ENCODE data around the gene PROCA1.

The PROCA1 gene

GRCh38 chr17:28685366-28685765 lies 26.3 kb downstream of the PROCA1 start:
- DNase-seq (ENCODE audit: low read depth, low spot score): no peak
- Histone ChIP-seq H3K27me3 (ENCODE audit: insufficient read depth, insufficient read length) (no peaks in the 10 kb centered on the region), H3K4me1 (ENCODE audit: insufficient read depth, insufficient read length) (no peaks in the 10 kb centered on the region), H3K9ac (ENCODE audit: insufficient read length, low read depth) (no peak overlapping the region), H3K4me3 (ENCODE audit: insufficient read length, low read depth) (no peak overlapping the region), H3K36me3 (ENCODE audit: insufficient read depth, insufficient read length, low read length) (peaks cover 98% of the 10 kb centered on the region), H3K9me3 (ENCODE audit: insufficient read depth, low read length) (no peaks in the 10 kb centered on the region)
- TF ChIP-seq YY1 (IDR thresholded peaks at IDR 0.05; ENCODE audit: insufficient read depth, insufficient read length) (no peak), ZNF274 (IDR thresholded peaks at IDR 0.05; ENCODE audit: low read depth, low read length) (no peak), SUZ12 (IDR thresholded peaks at IDR 0.05; ENCODE audit: extremely low read depth, insufficient read depth, insufficient read length) (no peak)

DNA sequence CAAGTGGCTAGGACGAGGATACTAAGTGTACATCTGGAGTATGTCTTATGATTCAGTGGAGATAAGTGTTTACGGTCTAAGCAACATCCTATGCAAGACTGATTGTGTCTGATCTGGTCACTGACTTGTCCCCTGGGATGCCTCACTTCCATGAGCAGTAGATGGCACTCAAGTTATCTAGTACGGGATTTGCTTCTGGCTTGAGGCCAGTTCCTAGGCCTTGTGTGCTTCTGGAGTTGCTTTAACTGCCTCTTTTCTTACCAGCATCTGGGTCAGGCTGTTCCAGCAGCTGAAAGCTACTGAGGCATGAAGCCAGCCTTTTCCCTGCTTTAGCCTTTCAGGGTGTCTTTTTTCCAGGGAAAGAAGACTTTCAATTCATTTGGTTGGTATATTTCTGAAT lies 26.7 kb downstream of the PROCA1 start:
- no peak overlapping the region for H3K4me3 ChIP-seq (ENCODE audit: insufficient read length, low read depth)
- H3K4me1 ChIP-seq (ENCODE audit: insufficient read depth, insufficient read length): no peaks in the 10 kb centered on the region
- no peak overlapping the region for H3K9ac ChIP-seq (ENCODE audit: insufficient read length, low read depth)
- no peak for TF ChIP-seq ZNF274 (IDR thresholded peaks at IDR 0.05; ENCODE audit: low read depth, low read length)
- TF ChIP-seq SUZ12 (IDR thresholded peaks at IDR 0.05; ENCODE audit: extremely low read depth, insufficient read depth, insufficient read length): no peak
- no peak for TF ChIP-seq YY1 (IDR thresholded peaks at IDR 0.05; ENCODE audit: insufficient read depth, insufficient read length)
- no peaks in the 10 kb centered on the region for H3K27me3 ChIP-seq (ENCODE audit: insufficient read depth, insufficient read length)
- DNase-seq (ENCODE audit: low read depth, low spot score): no peak
- no peaks in the 10 kb centered on the region for H3K9me3 ChIP-seq (ENCODE audit: insufficient read depth, low read length)
- H3K36me3 ChIP-seq (ENCODE audit: insufficient read depth, insufficient read length, low read length): peaks cover 94% of the 10 kb centered on the region

- Histone ChIP-seq H3K27me3 (ENCODE audit: insufficient read depth, insufficient read length) (no peaks in the 10 kb centered on the region), H3K36me3 (ENCODE audit: insufficient read depth, insufficient read length, low read length) (peaks cover 84% of the 10 kb centered on the region), H3K4me1 (ENCODE audit: insufficient read depth, insufficient read length) (no peaks in the 10 kb centered on the region), H3K4me3 (ENCODE audit: insufficient read length, low read depth) (no peak overlapping the region), H3K9ac (ENCODE audit: insufficient read length, low read depth) (no peak overlapping the region), H3K9me3 (ENCODE audit: insufficient read depth, low read length) (no peaks in the 10 kb centered on the region)
- TF ChIP-seq ZNF274 (IDR thresholded peaks at IDR 0.05; ENCODE audit: low read depth, low read length): no peak
- TF ChIP-seq YY1 (IDR thresholded peaks at IDR 0.05; ENCODE audit: insufficient read depth, insufficient read length): no peak
- TF ChIP-seq SUZ12 (IDR thresholded peaks at IDR 0.05; ENCODE audit: extremely low read depth, insufficient read depth, insufficient read length): no peak
- DNase-seq (ENCODE audit: low read depth, low spot score): no peak
These were observed 29.0 kb downstream of the PROCA1 start for GRCh38 chr17:28682655-28683054.

GRCh38 chr17:28675980-28676379 lies 35.7 kb downstream of the PROCA1 start:
- TF ChIP-seq ZNF274 (IDR thresholded peaks at IDR 0.05; ENCODE audit: low read depth, low read length): no peak
- TF ChIP-seq SUZ12 (IDR thresholded peaks at IDR 0.05; ENCODE audit: extremely low read depth, insufficient read depth, insufficient read length): no peak
- TF ChIP-seq YY1 (IDR thresholded peaks at IDR 0.05; ENCODE audit: insufficient read depth, insufficient read length): no peak
- peaks cover 81% of the 10 kb centered on the region for H3K36me3 ChIP-seq (ENCODE audit: insufficient read depth, insufficient read length, low read length)

DNA sequence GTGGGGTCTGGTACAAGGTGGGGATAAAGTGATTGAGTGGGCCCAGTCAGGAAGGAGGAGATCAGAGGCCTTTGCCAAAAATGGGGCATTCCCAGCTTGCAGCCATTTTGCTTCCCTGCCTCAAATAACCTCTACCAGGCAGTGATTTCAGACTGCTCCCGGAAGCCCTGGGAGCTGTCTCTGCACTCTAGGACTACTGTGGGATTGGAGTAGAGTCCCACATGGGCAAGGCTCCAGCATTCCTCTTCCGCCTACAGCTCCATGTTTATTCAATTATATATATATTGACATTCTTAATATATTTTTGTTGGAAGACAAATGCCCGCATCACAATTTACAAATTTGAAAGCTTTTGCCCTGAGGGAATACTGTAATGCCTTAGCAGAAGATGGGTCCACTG lies 36.2 kb downstream of the PROCA1 start:
- no peaks in the 10 kb centered on the region for H3K27me3 ChIP-seq (ENCODE audit: insufficient read depth, insufficient read length)
- TF ChIP-seq ZNF274 (IDR thresholded peaks at IDR 0.05; ENCODE audit: low read depth, low read length) (no peak), SUZ12 (IDR thresholded peaks at IDR 0.05; ENCODE audit: extremely low read depth, insufficient read depth, insufficient read length) (no peak), YY1 (IDR thresholded peaks at IDR 0.05; ENCODE audit: insufficient read depth, insufficient read length) (no peak)
- H3K9ac ChIP-seq (ENCODE audit: insufficient read length, low read depth): no peak overlapping the region
- peaks cover 79% of the 10 kb centered on the region for H3K36me3 ChIP-seq (ENCODE audit: insufficient read depth, insufficient read length, low read length)
- no peaks in the 10 kb centered on the region for H3K9me3 ChIP-seq (ENCODE audit: insufficient read depth, low read length)
- no peak overlapping the region for H3K4me3 ChIP-seq (ENCODE audit: insufficient read length, low read depth)
- no peaks in the 10 kb centered on the region for H3K4me1 ChIP-seq (ENCODE audit: insufficient read depth, insufficient read length)
- DNase-seq (ENCODE audit: low read depth, low spot score): no peak

More at GRCh38 chr17:28675980-28676379, 35.7 kb downstream of the PROCA1 start:
- H3K4me3 ChIP-seq (ENCODE audit: insufficient read length, low read depth): no peak overlapping the region
- no peak for DNase-seq (ENCODE audit: low read depth, low spot score)
- no peaks in the 10 kb centered on the region for H3K9me3 ChIP-seq (ENCODE audit: insufficient read depth, low read length)
- no peaks in the 10 kb centered on the region for H3K4me1 ChIP-seq (ENCODE audit: insufficient read depth, insufficient read length)
- no peaks in the 10 kb centered on the region for H3K27me3 ChIP-seq (ENCODE audit: insufficient read depth, insufficient read length)
- H3K9ac ChIP-seq (ENCODE audit: insufficient read length, low read depth): no peak overlapping the region

DNA sequence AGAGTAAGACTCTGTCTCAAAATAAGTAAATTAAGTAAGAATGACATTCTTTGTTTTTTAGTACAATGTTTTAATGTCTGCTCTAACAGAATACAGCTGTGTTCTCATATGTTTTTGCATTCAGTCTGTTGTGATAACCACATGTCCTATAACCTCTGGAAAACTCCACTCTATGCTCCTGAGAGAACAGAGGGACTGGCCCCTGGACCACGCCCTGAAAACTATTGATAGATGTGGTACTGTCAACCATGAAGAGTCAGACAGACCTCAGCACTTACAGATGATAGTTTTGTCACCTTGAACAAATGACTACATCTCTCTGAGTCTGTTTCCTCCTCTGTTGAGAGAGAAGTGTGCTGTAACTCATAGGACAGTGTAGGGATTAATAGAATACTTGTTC lies 41.8 kb downstream of the PROCA1 start:
- no peak for DNase-seq (ENCODE audit: low read depth, low spot score)
- Histone ChIP-seq H3K36me3 (ENCODE audit: insufficient read depth, insufficient read length, low read length) (peaks cover 69% of the 10 kb centered on the region), H3K4me3 (ENCODE audit: insufficient read length, low read depth) (no peak overlapping the region), H3K9me3 (ENCODE audit: insufficient read depth, low read length) (no peaks in the 10 kb centered on the region), H3K9ac (ENCODE audit: insufficient read length, low read depth) (no peak overlapping the region), H3K4me1 (ENCODE audit: insufficient read depth, insufficient read length) (no peaks in the 10 kb centered on the region), H3K27me3 (ENCODE audit: insufficient read depth, insufficient read length) (no peaks in the 10 kb centered on the region)
- no peak for TF ChIP-seq SUZ12 (IDR thresholded peaks at IDR 0.05; ENCODE audit: extremely low read depth, insufficient read depth, insufficient read length)
- TF ChIP-seq ZNF274 (IDR thresholded peaks at IDR 0.05; ENCODE audit: low read depth, low read length): no peak
- TF ChIP-seq YY1 (IDR thresholded peaks at IDR 0.05; ENCODE audit: insufficient read depth, insufficient read length): no peak

DNA sequence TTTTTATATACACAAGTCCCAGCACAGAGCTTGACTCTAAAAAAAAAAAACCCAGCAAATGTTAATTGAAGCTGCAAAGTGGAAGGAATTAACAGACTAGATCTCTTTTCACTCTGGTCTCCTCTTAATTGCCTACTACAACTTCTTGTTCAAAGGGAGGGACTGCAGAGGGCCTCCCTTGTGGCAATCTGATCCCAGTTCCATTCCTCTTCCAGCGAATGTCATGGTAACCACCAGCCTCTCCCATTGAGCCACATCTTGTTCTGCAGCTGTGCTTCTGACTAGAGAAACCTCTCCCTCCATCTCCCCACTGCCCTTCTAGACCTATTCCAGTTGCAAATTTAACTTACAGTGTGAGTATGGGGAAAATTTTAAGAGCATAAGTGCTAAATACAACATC lies 43.8 kb downstream of the PROCA1 start:
- Histone ChIP-seq H3K9me3 (ENCODE audit: insufficient read depth, low read length) (no peaks in the 10 kb centered on the region), H3K4me1 (ENCODE audit: insufficient read depth, insufficient read length) (no peaks in the 10 kb centered on the region), H3K9ac (ENCODE audit: insufficient read length, low read depth) (no peak overlapping the region), H3K36me3 (ENCODE audit: insufficient read depth, insufficient read length, low read length) (peaks cover 65% of the 10 kb centered on the region), H3K27me3 (ENCODE audit: insufficient read depth, insufficient read length) (no peaks in the 10 kb centered on the region), H3K4me3 (ENCODE audit: insufficient read length, low read depth) (no peak overlapping the region)
- DNase-seq (ENCODE audit: low read depth, low spot score): no peak
- no peak for TF ChIP-seq SUZ12 (IDR thresholded peaks at IDR 0.05; ENCODE audit: extremely low read depth, insufficient read depth, insufficient read length)
- TF ChIP-seq YY1 (IDR thresholded peaks at IDR 0.05; ENCODE audit: insufficient read depth, insufficient read length): no peak
- no peak for TF ChIP-seq ZNF274 (IDR thresholded peaks at IDR 0.05; ENCODE audit: low read depth, low read length)

Measured in NT2/D1 (cell line).